Astrocyte (in vitro differentiated cells and primary cell): ENCODE measurements around the gene ATAD5. TPM values are rescaled to one million over a fixed set of nuclear protein-coding genes. Genes with fewer than 3 reads are reported as not detected.

Source experiments
- DNase-seq: peaks from one replicate; pipeline ENCODE4 v3.0.0-alpha.2; 2010; ENCODE audit warnings: low read depth
- FAIRE-seq: peaks from 2 replicates; lab custom pipeline; 2011; peaks lifted over from hg19 to GRCh38; lab: Jason Lieb, UNC
- H2AFZ ChIP-seq: 2 replicates; pipeline ENCODE4 v1.6.0; 2012; ENCODE audit warnings: low read depth, low read length, inconsistent platforms
- H3K27ac ChIP-seq: 2 replicates; pipeline ENCODE4 v1.5.1; 2011; ENCODE audit warnings: low read depth, low read length, inconsistent platforms
- H3K27me3 ChIP-seq: 2 replicates; pipeline ENCODE4 v1.6.0; 2011; ENCODE audit warnings: low read length, inconsistent platforms; ENCODE audit not compliant: insufficient read depth
- H3K36me3 ChIP-seq: 2 replicates; pipeline ENCODE4 v1.5.1; 2011; ENCODE audit warnings: low read length, inconsistent platforms; ENCODE audit not compliant: insufficient read depth
- H3K4me1 ChIP-seq: 2 replicates; pipeline ENCODE4 v1.5.1; 2011; ENCODE audit warnings: low read length, inconsistent platforms; ENCODE audit not compliant: insufficient read depth
- H3K4me2 ChIP-seq: 2 replicates; pipeline ENCODE4 v1.6.0; 2012; ENCODE audit warnings: low read length, inconsistent platforms
- H3K4me3 ChIP-seq: 2 replicates; pipeline ENCODE4 v1.5.1; 2011; ENCODE audit warnings: low read depth, mild to moderate bottlenecking, low read length, inconsistent platforms; ENCODE audit not compliant: insufficient read depth
- H3K79me2 ChIP-seq: 2 replicates; pipeline ENCODE4 v1.6.0; 2012; ENCODE audit warnings: mild to moderate bottlenecking, low read length, inconsistent platforms; ENCODE audit not compliant: insufficient read depth
- H3K9ac ChIP-seq: 2 replicates; pipeline ENCODE4 v1.6.0; 2012; ENCODE audit warnings: mild to moderate bottlenecking, low read length, inconsistent platforms
- H3K9me3 ChIP-seq: 2 replicates; pipeline ENCODE4 v1.5.1; 2012; ENCODE audit warnings: low read depth, mild to moderate bottlenecking, low read length, inconsistent platforms; ENCODE audit not compliant: insufficient read depth
- H4K20me1 ChIP-seq: 2 replicates; pipeline ENCODE4 v1.6.0; 2012; ENCODE audit warnings: low read length, inconsistent platforms; ENCODE audit not compliant: insufficient read depth
- H3K27ac Mint-ChIP-seq: one replicate; pipeline ENCODE4 v1.8.0; 2021; ENCODE audit warnings: mild to moderate bottlenecking, mixed read lengths; ENCODE audit not compliant: unreplicated experiment
- H3K27me3 Mint-ChIP-seq: one replicate; pipeline ENCODE4 v1.8.0; 2021; ENCODE audit warnings: low read depth, mixed read lengths; ENCODE audit not compliant: unreplicated experiment
- H3K36me3 Mint-ChIP-seq: one replicate; pipeline ENCODE4 v1.8.0; 2021; ENCODE audit warnings: low read depth, mixed read lengths; ENCODE audit not compliant: unreplicated experiment
- H3K4me1 Mint-ChIP-seq: one replicate; pipeline ENCODE4 v1.8.0; 2021; ENCODE audit warnings: low read depth, mixed read lengths; ENCODE audit not compliant: unreplicated experiment
- H3K4me3 Mint-ChIP-seq: one replicate; pipeline ENCODE4 v1.8.0; 2021; ENCODE audit warnings: mild to moderate bottlenecking, moderate library complexity, mixed read lengths; ENCODE audit not compliant: unreplicated experiment
- H3K9me3 Mint-ChIP-seq: one replicate; pipeline ENCODE4 v1.8.0; 2021; ENCODE audit warnings: mild to moderate bottlenecking, mixed read lengths; ENCODE audit not compliant: unreplicated experiment
- CTCF ChIP-seq: IDR thresholded peaks from 2 replicates; pipeline ENCODE4 v1.5.1; 2011; ENCODE audit warnings: low read depth, mild to moderate bottlenecking, inconsistent platforms, low read length, moderate library complexity; ENCODE audit not compliant: insufficient read depth
- EZH2 ChIP-seq: IDR thresholded peaks from 2 replicates; pipeline ENCODE4 v1.6.1; 2012; ENCODE audit warnings: mild to moderate bottlenecking, low read length, inconsistent platforms; ENCODE audit not compliant: insufficient read depth
- total RNA-seq: library from RNA; stranded (reverse); gene quantifications from 2 replicates; pipeline ENCODE4 v1.2.1, GENCODE V29; 2021

ATAD5 gene
- total RNA-seq, 1 donor from 2014 or later: 2.6 TPM

DNA sequence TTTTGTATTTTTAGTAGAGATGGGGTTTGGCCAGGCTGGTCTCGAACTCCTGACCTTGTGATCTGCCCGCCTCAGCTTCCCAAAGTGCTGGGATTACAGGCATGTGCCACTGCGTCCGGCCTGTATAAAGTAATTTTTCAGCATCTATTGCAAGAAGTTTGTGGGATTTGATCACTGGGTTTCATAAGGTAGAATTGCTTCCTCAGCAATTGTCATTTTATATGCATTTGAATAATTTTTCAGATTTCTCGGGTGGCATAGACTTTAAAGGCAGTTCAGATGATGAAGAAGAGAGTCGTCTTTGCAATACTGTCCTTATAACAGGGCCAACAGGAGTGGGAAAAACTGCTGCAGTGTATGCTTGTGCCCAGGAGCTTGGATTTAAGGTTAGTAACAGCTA lies 37.2 kb downstream of the ATAD5 start:
- DNase-seq: no peak
- no peak overlapping the region for H3K4me3 ChIP-seq
- H3K4me1 ChIP-seq: no peaks in the 10 kb centered on the region
- H3K36me3 ChIP-seq: peaks cover 19% of the 10 kb centered on the region
- Mint-ChIP-seq H3K4me1 (no peaks in the 10 kb centered on the region), H3K9me3 (no peaks in the 10 kb centered on the region), H3K27ac (no peak overlapping the region), H3K36me3 (no peaks in the 10 kb centered on the region), H3K27me3 (no peaks in the 10 kb centered on the region), H3K4me3 (no peak overlapping the region)
- no peak overlapping the region for H3K27ac ChIP-seq
- TF ChIP-seq EZH2 (no peak), CTCF (no peak)
- no peak overlapping the region for H3K9ac ChIP-seq
- H3K4me2 ChIP-seq: no peak overlapping the region
- H3K79me2 ChIP-seq: no peaks in the 10 kb centered on the region
- no peaks in the 10 kb centered on the region for H3K27me3 ChIP-seq
- FAIRE-seq: no peak
- no peak overlapping the region for H2AFZ ChIP-seq
- no peaks in the 10 kb centered on the region for H3K9me3 ChIP-seq
- no peaks in the 10 kb centered on the region for H4K20me1 ChIP-seq

- H3K4me1 ChIP-seq: no peaks in the 10 kb centered on the region
- no peak overlapping the region for H3K27ac ChIP-seq
- Mint-ChIP-seq H3K27me3 (no peaks in the 10 kb centered on the region), H3K27ac (no peak overlapping the region), H3K36me3 (no peaks in the 10 kb centered on the region), H3K9me3 (no peaks in the 10 kb centered on the region), H3K4me3 (no peak overlapping the region), H3K4me1 (no peaks in the 10 kb centered on the region)
- H3K36me3 ChIP-seq: peaks cover 2% of the 10 kb centered on the region
- no peak overlapping the region for H2AFZ ChIP-seq
- no peak overlapping the region for H3K4me3 ChIP-seq
- no peak for TF ChIP-seq CTCF
- no peak for TF ChIP-seq EZH2
- FAIRE-seq: no peak
- H3K9ac ChIP-seq: no peak overlapping the region
- H3K79me2 ChIP-seq: no peaks in the 10 kb centered on the region
- H3K27me3 ChIP-seq: no peaks in the 10 kb centered on the region
- no peaks in the 10 kb centered on the region for H4K20me1 ChIP-seq
- H3K4me2 ChIP-seq: no peak overlapping the region
- H3K9me3 ChIP-seq: no peaks in the 10 kb centered on the region
- DNase-seq: no peak
These were observed 54.4 kb downstream of the ATAD5 start for GRCh38 chr17:30886187-30886586.

DNA sequence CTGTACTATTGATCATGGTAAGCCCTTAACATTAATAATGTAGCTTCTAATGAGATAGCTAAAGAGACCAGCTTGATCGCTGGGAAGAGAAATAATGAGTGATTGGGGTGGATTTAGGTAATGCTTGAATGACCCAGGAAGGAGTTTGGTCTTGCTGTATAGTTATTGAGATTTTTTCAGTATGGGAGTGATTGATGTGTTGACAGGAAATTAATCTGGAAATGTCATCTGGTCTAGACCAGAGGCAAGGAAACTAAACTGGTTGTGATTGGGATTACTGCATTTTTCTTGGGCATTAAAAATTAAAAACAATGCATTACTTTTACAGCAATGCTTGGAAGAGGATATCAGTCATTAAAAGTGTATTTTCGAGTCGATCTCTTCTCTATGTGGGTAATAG lies 62.5 kb downstream of the ATAD5 start:
- Mint-ChIP-seq H3K4me1 (no peaks in the 10 kb centered on the region), H3K27ac (no peak overlapping the region), H3K36me3 (no peaks in the 10 kb centered on the region), H3K27me3 (no peaks in the 10 kb centered on the region), H3K9me3 (no peaks in the 10 kb centered on the region), H3K4me3 (no peak overlapping the region)
- Histone ChIP-seq H3K27me3 (no peaks in the 10 kb centered on the region), H3K4me1 (no peaks in the 10 kb centered on the region), H2AFZ (no peak overlapping the region), H3K4me2 (no peak overlapping the region), H3K36me3 (peaks cover 10% of the 10 kb centered on the region), H3K4me3 (no peak overlapping the region), H3K9ac (no peak overlapping the region), H3K27ac (no peak overlapping the region), H3K79me2 (no peaks in the 10 kb centered on the region), H3K9me3 (no peaks in the 10 kb centered on the region), H4K20me1 (no peaks in the 10 kb centered on the region)
- FAIRE-seq: peak; percentile 66
- TF ChIP-seq EZH2: no peak
- TF ChIP-seq CTCF: no peak
- no peak for DNase-seq
